B cell (primary cell): ENCODE results near the gene SSBP2. TPM values are rescaled to one million over a fixed set of nuclear protein-coding genes. Genes with fewer than 3 reads are reported as not detected.

Experiments
- ATAC-seq: fragments of 200-7000 bp; cut with Tn5 transposase; one replicate; pipeline ENCODE4 v1.10.0; 2021; ENCODE audit warnings: low read depth, mild to moderate bottlenecking, moderate number of reproducible peaks, moderate library complexity
- CTCF ChIA-PET: fragments of 350-600 bp; sonication (Branson Sonifier 250); formaldehyde crosslinking; loops from one replicate; lab custom pipeline; 2021; ENCODE audit warnings: antibody characterized with exemption, inconsistent platforms; lab: Charles Lee
- POLR2A ChIA-PET: fragments of 350-600 bp; sonication (Branson Sonifier 250); formaldehyde crosslinking; loops from one replicate; lab custom pipeline; 2021; ENCODE audit warnings: antibody characterized with exemption; lab: Charles Lee
- DNase-seq: peaks from one replicate; pipeline ENCODE4 v3.0.0; 2013
- H2AFZ ChIP-seq: 2 replicates; pipeline ENCODE4 v1.6.1; 2012; ENCODE audit warnings: mild to moderate bottlenecking, low read depth, low read length; ENCODE audit not compliant: insufficient read depth, poor library complexity, severe bottlenecking
- H3K27ac ChIP-seq, 2 donors: 1 replicate in 1 of 2; 2 replicates in 1 of 2; pipeline ENCODE4 v1.5.1; 2012 to 2013; ENCODE audit warnings: low read length in 2 of 2, mild to moderate bottlenecking in 2 of 2, moderate library complexity in 1 of 2
- H3K27me3 ChIP-seq, 4 experiments: fragments of 200-600 bp in 1 of 4; sonication (generic) in 1 of 4; replicated peaks in 1 of 4; 1 replicate in 2 of 4; 2 replicates in 2 of 4; pipeline versions ENCODE4 v1.6.1 to v1.7.0; 2013 to 2016; ENCODE audit warnings: low read length in 3 of 4, mild to moderate bottlenecking in 2 of 4, mixed read lengths in 1 of 4, moderate library complexity in 1 of 4; ENCODE audit not compliant: insufficient read depth in 4 of 4, control insufficient read depth in 3 of 4; ENCODE audit errors: control extremely low read depth in 1 of 4
- H3K36me3 ChIP-seq, 2 experiments: replicated peaks in 1 of 2; 1 replicate in 1 of 2; 2 replicates in 1 of 2; pipeline versions ENCODE4 v1.6.1 to v1.7.1; 2013; ENCODE audit warnings: low read length in 1 of 2; ENCODE audit not compliant: insufficient read depth in 2 of 2, control insufficient read depth in 1 of 2; ENCODE audit errors: control extremely low read depth in 1 of 2, extremely low read depth in 1 of 2
- H3K4me1 ChIP-seq, 2 donors: fragments of 200-600 bp in 1 of 2; sonication (generic) in 1 of 2; 1 replicate in 1 of 2; 2 replicates in 1 of 2; pipeline versions ENCODE4 v1.5.1 to v1.6.1; 2013 to 2017; ENCODE audit warnings: low read length in 2 of 2; ENCODE audit not compliant: control insufficient read depth in 2 of 2, insufficient read depth in 2 of 2
- H3K4me2 ChIP-seq: replicated peaks from 2 replicates; pipeline ENCODE3; 2012; ENCODE audit warnings: mild to moderate bottlenecking, low read depth, low read length; ENCODE audit not compliant: poor library complexity, severe bottlenecking
- H3K4me3 ChIP-seq, 5 experiments: fragments of 200-600 bp in 1 of 5; sonication (generic) in 1 of 5; 1 replicate in 3 of 5; 2 replicates in 2 of 5; pipeline versions ENCODE4 v1.5.1 to v1.7.0; 2011 to 2016; ENCODE audit warnings: low read length in 4 of 5, mild to moderate bottlenecking in 4 of 5, low read depth in 2 of 5, control low read depth in 1 of 5, moderate library complexity in 1 of 5; ENCODE audit not compliant: insufficient read depth in 1 of 5; ENCODE audit errors: control extremely low read depth in 1 of 5, extremely low read depth in 1 of 5
- H3K79me2 ChIP-seq: fragments of 200-600 bp; sonication (generic); one replicate; pipeline ENCODE4 v1.6.0; 2016; ENCODE audit warnings: low read length; ENCODE audit not compliant: control insufficient read depth, insufficient read depth
- H3K9ac ChIP-seq: fragments of 200-600 bp; sonication (generic); 2 replicates; pipeline ENCODE4 v1.6.1; 2017; ENCODE audit warnings: mild to moderate bottlenecking, low read length, moderate library complexity
- H3K9me3 ChIP-seq, 3 donors: one replicate each; pipeline versions ENCODE4 v1.6.1 to v1.7.1; 2013; ENCODE audit warnings: low read length in 2 of 3; ENCODE audit not compliant: control insufficient read depth in 2 of 3, insufficient read depth in 1 of 3; ENCODE audit errors: control extremely low read depth in 1 of 3
- H4K20me1 ChIP-seq: 2 replicates; pipeline ENCODE4 v1.6.0; 2012; ENCODE audit warnings: mild to moderate bottlenecking, low read length; ENCODE audit not compliant: insufficient read depth, control insufficient read depth, poor library complexity, severe bottlenecking
- H3K27ac Mint-ChIP-seq: one replicate; pipeline ENCODE4 v1.8.0; 2021; ENCODE audit warnings: mixed read lengths
- H3K27me3 Mint-ChIP-seq: one replicate; pipeline ENCODE4 v1.8.0; 2021; ENCODE audit warnings: mixed read lengths
- H3K4me1 Mint-ChIP-seq: one replicate; pipeline ENCODE4 v1.8.0; 2021; ENCODE audit warnings: mixed read lengths
- H3K4me3 Mint-ChIP-seq: one replicate; pipeline ENCODE4 v1.8.0; 2021; ENCODE audit warnings: mixed read lengths
- H3K9me3 Mint-ChIP-seq: one replicate; pipeline ENCODE4 v1.8.0; 2022; ENCODE audit warnings: mixed read lengths; ENCODE audit not compliant: insufficient read depth
- CTCF ChIP-seq: fragments of 200-600 bp; IDR thresholded peaks from one replicate; pipeline ENCODE4 v1.8.0; 2022; ENCODE audit warnings: antibody characterized with exemption, mild to moderate bottlenecking
- EZH2 ChIP-seq: IDR thresholded peaks from 2 replicates; pipeline ENCODE4 v1.6.1; 2012; ENCODE audit warnings: borderline replicate concordance, low read depth, mild to moderate bottlenecking, moderate library complexity, low read length; ENCODE audit not compliant: insufficient read depth, poor library complexity, severe bottlenecking
- WGBS: methylation state at CpG from one replicate; pipeline ENCODE4 v1.1.5; 2013; ENCODE audit warnings: missing lambda C conversion rate; ENCODE audit not compliant: insufficient coverage; 5-methylcytosine and 5-hydroxymethylcytosine counted together
- intact Hi-C: fragments of 100-400 bp; cut with micrococcal nuclease; formaldehyde crosslinking; loops from one replicate; pipeline ENCODE4 v1.10.0; 2022
- polyA plus RNA-seq: library from polyadenylated mRNA; depleted of rRNA; stranded (reverse); fragments of >200 nt; gene quantifications from 2 replicates; pipeline ENCODE4 v1.2.3, GENCODE V29; 2012
- total RNA-seq, 2 donors: library from RNA; stranded (reverse); fragments of 120-200 nt in 1 of 2; gene quantifications; 1 replicate in 1 of 2; 2 replicates in 1 of 2; pipeline versions ENCODE4 v1.2.3 to v1.2.4, GENCODE V29; 2013 to 2022

SSBP2 gene
- total and polyA plus RNA-seq, 2 donors (not counting 1 experiment from before 2014, with no cell fraction given), result 40.9 to 49.6 TPM

GRCh38 chr5:81785322-81785721 lies 34.4 kb upstream of the SSBP2 start:
- no peaks in the 10 kb centered on the region for H4K20me1 ChIP-seq
- no peak for TF ChIP-seq CTCF
- no peak for TF ChIP-seq EZH2
- H3K79me2 ChIP-seq, result no peaks in the 10 kb centered on the region
- ChIA-PET CTCF (interaction anchor here (1.0 kb wide), 1 partner anchor 53 kb away, joined by 3 read pairs; no protein-coding TSS in a partner anchor), POLR2A (no interaction called here)
- DNase-seq, result no peak
- H3K9me3 Mint-ChIP-seq, result no peaks in the 10 kb centered on the region
- no peaks in the 10 kb centered on the region for H3K4me1 Mint-ChIP-seq
- H3K27ac Mint-ChIP-seq, result no peak overlapping the region
- intact Hi-C loops, result no loop called here
- 85% methylated on average over 4 of the region's 4 CpGs for WGBS
- H3K27me3 ChIP-seq, result no peaks in the 10 kb centered on the region
- H3K4me2 ChIP-seq, result no peak overlapping the region
- no peak for ATAC-seq
- no peak overlapping the region for H3K9ac ChIP-seq
- H3K4me3 Mint-ChIP-seq, result no peak overlapping the region
- no peak overlapping the region for H3K27ac ChIP-seq
- H3K36me3 ChIP-seq, result no peaks in the 10 kb centered on the region
- no peaks in the 10 kb centered on the region for H3K9me3 ChIP-seq
- H3K4me1 ChIP-seq, result no peaks in the 10 kb centered on the region
- no peak overlapping the region for H3K4me3 ChIP-seq
- no peak overlapping the region for H2AFZ ChIP-seq
- H3K27me3 Mint-ChIP-seq, result no peaks in the 10 kb centered on the region

- CTCF ChIA-PET, result no interaction called here
Observed at GRCh38 chr5:81783401-81783800, 32.5 kb upstream of the SSBP2 start.

More at GRCh38 chr5:81783401-81783800, 32.5 kb upstream of the SSBP2 start:
- H3K4me3 ChIP-seq, result no peak overlapping the region
- H3K4me1 ChIP-seq, result peaks cover 11 to 14% of the 10 kb centered on the region in 2 donors
- H3K79me2 ChIP-seq, result no peaks in the 10 kb centered on the region
- no peak overlapping the region for H3K9ac ChIP-seq
- no peaks in the 10 kb centered on the region for H3K9me3 Mint-ChIP-seq
- POLR2A ChIA-PET, result no interaction called here
- H3K4me1 Mint-ChIP-seq, result peaks cover 15% of the 10 kb centered on the region
- no peak overlapping the region for H3K4me3 Mint-ChIP-seq
- no peaks in the 10 kb centered on the region for H4K20me1 ChIP-seq
- ATAC-seq, result no peak
- H3K27ac ChIP-seq, result no peak overlapping the region
- no peaks in the 10 kb centered on the region for H3K36me3 ChIP-seq
- WGBS, result no CpG with 5 or more reads among the region's 3 CpGs
- H3K4me2 ChIP-seq, result no peak overlapping the region
- no peak for DNase-seq
- no peak overlapping the region for H2AFZ ChIP-seq
- no peak for TF ChIP-seq CTCF
- no peak for TF ChIP-seq EZH2
- H3K9me3 ChIP-seq, result no peaks in the 10 kb centered on the region
- no peak overlapping the region for H3K27ac Mint-ChIP-seq
- H3K27me3 Mint-ChIP-seq, result no peaks in the 10 kb centered on the region
- intact Hi-C loops, result no loop called here
- H3K27me3 ChIP-seq, result no peaks in the 10 kb centered on the region
